ENCODE measurements around the gene NDUFAF7.

GRCh38 chr2:37191747-37192146, 39.7 kb upstream of the NDUFAF7 start:
- TF ChIP-seq CTCF (conservative IDR thresholded peaks at IDR 0.05; ENCODE audit: low read depth, low read length) (no peak), EZH2 (IDR thresholded peaks at IDR 0.05; ENCODE audit: borderline replicate concordance, low read depth, low read length, poor library complexity, severe bottlenecking) (no peak)

All from A673 (cell line).